ENCODE measurements around the gene CLRN1.

The CLRN1 gene

GRCh38 chr3:150985711-150986110, 13.2 kb upstream of the CLRN1 start:
- H3K4me3 ChIP-seq (ENCODE audit: low read length): no peak overlapping the region
- DNase-seq (ENCODE audit: low read depth, low spot score): no peak

GRCh38 chr3:150984066-150984465, 11.5 kb upstream of the CLRN1 start:
- no peak overlapping the region for H3K4me3 ChIP-seq (ENCODE audit: low read length)
- DNase-seq (ENCODE audit: low read depth, low spot score): no peak

GRCh38 chr3:150978566-150979148, 6.1 kb upstream of the CLRN1 start:
- H3K4me3 ChIP-seq (ENCODE audit: low read length): no peak overlapping the region
- DNase-seq (ENCODE audit: low read depth, low spot score): no peak

GRCh38 chr3:150975992-150976368, 3.5 kb upstream of the CLRN1 start:
- no peak for DNase-seq (ENCODE audit: low read depth, low spot score)

GRCh38 chr3:150975086-150975991, 2.8 kb upstream of the CLRN1 start:
- no peak for DNase-seq (ENCODE audit: low read depth, low spot score)
- H3K4me3 ChIP-seq (ENCODE audit: low read length): no peak overlapping the region

More at GRCh38 chr3:150975992-150976368, 3.5 kb upstream of the CLRN1 start:
- H3K4me3 ChIP-seq (ENCODE audit: low read length): no peak overlapping the region

DNA sequence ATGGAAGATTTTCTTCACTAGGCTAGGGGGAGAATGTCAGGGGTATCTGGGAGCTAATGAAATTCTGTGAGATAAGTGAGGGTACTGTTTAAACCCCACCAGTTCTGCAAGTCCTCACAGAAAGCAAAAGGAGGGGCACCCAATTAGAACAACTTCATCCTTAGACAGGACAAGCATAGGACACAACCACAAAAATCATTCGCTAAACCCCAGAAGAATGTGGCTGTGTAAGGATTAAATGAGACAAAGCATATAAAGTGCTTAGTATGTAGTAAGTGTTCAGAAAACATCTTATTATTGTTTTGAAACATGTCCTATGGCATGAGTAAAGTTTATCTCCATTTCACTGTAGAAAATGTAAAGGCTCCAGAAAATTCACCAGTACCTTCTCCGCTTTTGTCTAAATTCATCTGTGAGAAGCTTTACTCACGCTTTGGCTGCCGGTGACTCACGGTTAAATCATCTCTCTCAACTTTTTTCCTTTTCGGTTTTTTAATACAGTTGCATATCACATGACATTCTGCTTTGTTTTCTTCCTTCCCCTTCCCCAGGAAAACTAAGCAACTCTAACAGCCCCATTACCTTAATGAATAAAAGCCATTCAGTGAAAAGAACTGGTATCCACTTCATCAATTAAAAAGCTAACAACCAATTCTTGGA, 1.7 kb downstream of the CLRN1 start:
- no peak overlapping the region for H3K4me3 ChIP-seq (ENCODE audit: low read length)
- DNase-seq (ENCODE audit: low read depth, low spot score): no peak

- no peak for DNase-seq (ENCODE audit: low read depth, low spot score)
- no peak overlapping the region for H3K4me3 ChIP-seq (ENCODE audit: low read length)
Measured at GRCh38 chr3:150968341-150969035, 4.0 kb downstream of the CLRN1 start.

GRCh38 chr3:150965436-150965835, 7.1 kb downstream of the CLRN1 start:
- no peak for DNase-seq (ENCODE audit: low read depth, low spot score)
- H3K4me3 ChIP-seq (ENCODE audit: low read length): no peak overlapping the region

- no peak overlapping the region for H3K4me3 ChIP-seq (ENCODE audit: low read length)
- no peak for DNase-seq (ENCODE audit: low read depth, low spot score)
Measured at GRCh38 chr3:150961949-150962348, 10.6 kb downstream of the CLRN1 start.

DNA sequence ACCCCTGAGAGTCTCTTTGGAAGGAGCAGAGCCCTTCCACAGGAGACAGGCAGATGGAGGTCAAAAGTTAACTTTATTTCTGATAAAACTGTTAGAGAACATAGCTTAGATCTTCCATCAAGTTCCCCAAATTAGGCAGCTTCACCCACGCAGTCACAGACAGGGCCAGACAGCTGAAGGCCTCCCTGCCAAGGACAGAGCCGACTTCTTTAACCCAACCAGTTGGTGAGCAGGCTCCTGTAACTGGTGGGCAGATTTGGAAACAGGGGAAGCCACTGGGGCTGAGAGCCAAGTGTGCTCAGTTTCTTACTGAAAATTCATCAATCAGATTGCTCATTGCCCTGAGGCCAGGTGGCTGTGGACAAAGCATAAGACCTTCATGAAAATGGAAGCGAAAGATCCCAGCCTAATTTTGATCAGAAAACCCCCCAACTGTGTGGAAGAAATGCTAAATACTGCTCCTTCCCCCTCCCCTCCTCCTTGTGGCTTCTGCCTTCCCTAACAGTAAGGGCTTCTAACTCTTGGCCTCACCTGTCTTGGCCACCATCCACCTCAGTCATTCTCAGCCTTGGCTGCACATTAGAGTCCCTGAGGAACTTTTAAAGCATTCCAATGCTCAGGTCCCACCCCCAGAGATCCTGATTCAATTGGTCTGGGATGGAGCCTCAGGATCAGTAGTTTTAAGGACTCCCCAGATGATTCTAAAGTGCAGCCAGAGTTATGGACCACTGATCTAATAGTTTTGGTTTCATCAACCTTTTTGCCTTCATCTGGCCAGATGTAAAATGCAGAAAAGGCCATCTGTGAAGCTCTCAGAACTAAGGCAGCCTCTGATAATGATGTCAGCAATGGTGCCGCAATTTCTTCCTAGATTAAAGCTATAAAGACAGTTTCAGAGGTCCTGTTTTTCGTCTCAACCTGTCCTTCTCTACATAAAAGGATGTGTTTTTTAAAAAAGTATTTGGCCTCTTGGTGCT, 11.5 kb downstream of the CLRN1 start:
- no peak for DNase-seq (ENCODE audit: low read depth, low spot score)
- H3K4me3 ChIP-seq (ENCODE audit: low read length): no peak overlapping the region

DNA sequence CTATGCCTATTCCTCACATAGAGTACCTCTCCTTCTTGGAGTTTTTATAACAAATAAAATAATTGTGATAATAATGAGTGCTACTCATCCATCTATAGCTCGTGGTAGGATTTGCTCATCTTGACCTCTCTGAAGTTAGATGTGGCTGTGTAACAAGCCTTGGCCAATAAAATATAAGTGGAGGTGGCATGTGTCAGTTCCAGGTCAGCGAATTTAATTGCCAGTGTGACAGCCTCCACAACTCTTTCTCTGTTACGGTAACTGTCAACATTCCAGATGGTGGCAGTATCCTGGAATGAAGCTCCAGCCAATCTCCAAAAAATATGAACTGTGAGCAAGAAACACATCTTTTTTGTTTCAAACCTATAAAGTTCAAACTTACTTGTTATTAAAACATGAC, 13.8 kb downstream of the CLRN1 start:
- no peak overlapping the region for H3K4me3 ChIP-seq (ENCODE audit: low read length)
- DNase-seq (ENCODE audit: low read depth, low spot score): no peak

DNA sequence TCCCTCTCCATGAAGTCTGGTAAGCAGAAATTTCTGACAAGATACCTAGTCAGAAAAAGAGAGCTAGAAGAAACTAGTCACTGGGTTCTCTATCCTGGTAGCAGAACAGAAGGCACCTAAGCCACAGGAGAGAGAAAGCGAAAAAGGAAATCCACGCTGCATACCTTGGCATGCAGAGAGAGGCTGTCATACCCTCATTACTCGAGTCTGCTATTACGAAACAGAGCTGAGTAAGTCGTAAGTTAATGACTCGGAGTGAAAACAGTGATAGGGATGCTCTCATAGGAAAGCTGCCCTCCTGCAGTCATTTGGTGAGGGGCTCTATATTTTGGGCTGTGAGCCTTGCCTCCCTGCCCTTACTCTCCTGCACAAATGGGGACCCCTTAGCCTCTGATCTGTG, 16.2 kb downstream of the CLRN1 start:
- DNase-seq (ENCODE audit: low read depth, low spot score): no peak
- H3K4me3 ChIP-seq (ENCODE audit: low read length): no peak overlapping the region

DNA sequence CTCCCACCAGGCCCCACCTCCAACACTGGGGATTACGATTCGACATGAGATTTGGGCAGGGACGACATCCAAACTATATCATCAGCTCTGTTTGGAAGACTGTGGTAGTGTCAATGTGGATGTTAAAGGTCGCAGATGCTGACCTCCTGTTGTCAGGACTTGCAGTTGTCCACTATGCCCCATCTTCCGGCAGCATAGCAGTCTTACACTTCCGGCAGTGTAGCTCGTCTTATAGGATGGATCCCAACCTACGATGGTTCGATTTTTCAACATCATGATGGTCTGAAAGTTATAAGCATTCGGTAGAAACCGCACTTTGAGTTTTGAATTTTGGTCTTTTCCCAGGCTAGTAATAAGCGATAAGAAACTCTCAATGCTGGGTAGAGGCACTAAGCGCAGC, 20.6 kb downstream of the CLRN1 start:
- DNase-seq (ENCODE audit: low read depth, low spot score): no peak
- no peak overlapping the region for H3K4me3 ChIP-seq (ENCODE audit: low read length)

DNA sequence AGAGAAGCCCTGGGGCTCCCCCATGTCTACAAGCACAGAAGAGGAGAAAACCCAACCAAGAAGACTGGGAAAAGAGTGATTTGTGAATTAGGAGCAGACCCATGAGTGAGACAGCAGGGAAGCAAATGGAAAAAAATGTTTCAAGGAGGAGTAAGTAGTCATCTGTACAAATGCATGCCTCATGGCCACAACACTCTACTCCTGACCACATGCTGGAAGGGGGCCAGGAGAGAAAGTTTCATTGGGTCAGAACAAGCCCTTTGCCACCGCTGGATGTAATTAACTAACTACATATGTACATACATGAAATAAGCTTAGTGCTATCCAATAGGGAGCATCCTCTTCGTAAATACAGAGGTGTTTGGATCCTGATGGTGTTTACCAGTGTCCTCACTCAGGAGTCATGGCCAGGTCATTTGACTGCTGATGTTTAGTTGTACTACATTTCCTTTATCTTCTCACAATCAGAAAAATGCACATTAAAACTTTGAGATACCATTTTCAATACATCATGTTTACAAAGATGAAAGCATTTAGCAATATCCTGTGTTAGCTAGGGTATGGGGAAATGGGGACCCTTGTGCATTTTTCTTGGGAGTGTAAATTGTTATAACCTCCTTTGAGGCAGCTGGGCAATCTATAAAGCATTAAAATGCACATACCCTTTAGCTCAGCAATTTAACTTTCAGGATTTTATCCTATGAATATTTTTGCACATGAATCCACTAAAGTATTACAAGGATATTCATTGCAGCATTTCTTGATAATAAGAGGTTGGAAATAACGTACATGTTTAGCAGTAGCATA, 27.1 kb downstream of the CLRN1 start:
- DNase-seq (ENCODE audit: low read depth, low spot score): no peak
- H3K4me3 ChIP-seq (ENCODE audit: low read length): no peak overlapping the region

GRCh38 chr3:150942221-150942620, 30.3 kb downstream of the CLRN1 start:
- H3K4me3 ChIP-seq (ENCODE audit: low read length): no peak overlapping the region
- no peak for DNase-seq (ENCODE audit: low read depth, low spot score)

DNA sequence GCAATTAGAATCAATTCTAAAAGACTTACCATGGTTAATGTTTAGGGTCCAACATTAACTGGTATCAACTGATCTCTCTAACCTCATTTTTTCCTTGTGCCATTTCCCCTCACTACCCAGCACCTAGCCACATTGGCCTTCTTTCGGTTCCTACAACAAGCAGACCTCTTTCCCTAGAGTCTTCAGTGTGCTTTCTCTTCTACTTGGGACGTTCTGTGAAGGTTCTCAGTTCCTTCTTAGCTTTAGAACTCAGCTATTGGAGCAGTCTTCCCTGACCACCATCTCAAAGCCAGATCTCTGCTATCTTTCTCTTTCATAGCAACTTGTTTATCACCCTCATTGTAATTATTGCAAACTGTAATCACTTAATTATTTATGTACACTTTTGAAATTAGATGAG, 35.8 kb downstream of the CLRN1 start:
- no peak overlapping the region for H3K4me3 ChIP-seq (ENCODE audit: low read length)
- DNase-seq (ENCODE audit: low read depth, low spot score): no peak

DNA sequence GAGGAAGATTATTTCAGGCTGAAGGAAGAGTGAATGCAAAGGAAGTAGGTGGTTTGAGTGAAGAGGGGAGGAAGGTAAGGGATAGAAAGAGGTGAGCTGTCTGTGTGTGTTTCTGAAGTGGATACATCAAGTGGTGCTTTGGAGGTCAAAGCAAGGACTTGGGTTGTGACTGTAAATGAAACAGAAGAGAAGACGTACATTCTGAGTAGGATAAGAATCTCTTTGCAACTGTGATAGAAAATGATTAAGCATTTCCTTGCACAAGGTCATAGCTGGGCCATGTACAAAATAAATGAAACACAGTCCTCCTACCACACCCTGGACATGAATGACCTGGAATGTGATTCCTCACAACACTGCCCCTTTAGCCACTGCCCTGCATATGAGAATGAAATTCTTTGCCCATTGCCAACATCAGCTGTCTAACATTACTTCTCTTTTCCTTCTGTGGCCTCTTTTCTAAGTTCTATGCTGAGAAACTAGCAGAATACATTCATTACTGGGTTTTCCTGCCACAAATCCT, 39.0 kb downstream of the CLRN1 start:
- H3K4me3 ChIP-seq (ENCODE audit: low read length): no peak overlapping the region
- DNase-seq (ENCODE audit: low read depth, low spot score): no peak

GRCh38 chr3:150931745-150932144, 40.8 kb downstream of the CLRN1 start:
- no peak for DNase-seq (ENCODE audit: low read depth, low spot score)
- no peak overlapping the region for H3K4me3 ChIP-seq (ENCODE audit: low read length)

Data from Jurkat, Clone E6-1 (cell line).